ENCODE results near the gene MSI2. TPM values are rescaled to one million over a fixed set of nuclear protein-coding genes. Genes with fewer than 3 reads are reported as not detected.

The MSI2 gene
- total RNA-seq, 1 donor, result 23.2 TPM

DNA sequence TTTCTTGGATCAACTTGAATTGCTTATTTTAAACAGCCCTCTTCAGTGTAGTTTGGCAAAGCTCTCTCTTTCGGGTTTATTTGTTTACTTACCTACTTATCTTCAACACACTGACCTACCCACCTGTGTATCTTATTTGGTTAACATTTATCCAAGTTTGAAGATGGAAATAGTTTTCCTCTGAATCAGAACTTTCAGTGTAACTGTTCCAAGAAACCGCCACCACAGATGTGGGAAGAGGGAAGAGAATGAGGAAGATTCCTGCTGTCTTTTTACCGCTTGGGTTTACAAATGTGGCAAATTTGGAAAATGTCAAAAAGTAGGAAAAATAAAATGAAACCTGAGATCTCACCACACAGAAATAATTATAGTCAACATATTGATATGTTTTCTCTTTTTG, 115.8 kb downstream of the MSI2 start:
- no peak overlapping the region for H3K27ac ChIP-seq (ENCODE audit: low read depth, low read length)
- H3K4me3 ChIP-seq (ENCODE audit: insufficient read depth, low read length), result no peak overlapping the region
- H3K9me3 ChIP-seq (ENCODE audit: low read depth, low read length), result peaks cover 1% of the 10 kb centered on the region
- H3K79me2 ChIP-seq (ENCODE audit: insufficient read depth, low read length), result no peaks in the 10 kb centered on the region
- H3K4me1 ChIP-seq (ENCODE audit: insufficient read depth, low read length), result peaks cover 7% of the 10 kb centered on the region
- no peak overlapping the region for H2AFZ ChIP-seq (ENCODE audit: low read length)
- TF ChIP-seq CTCF (IDR thresholded peaks at IDR 0.05; ENCODE audit: extremely low read depth, low read depth, low read length), result no peak
- H3K36me3 ChIP-seq (ENCODE audit: insufficient read depth, low read length), result no peaks in the 10 kb centered on the region
- H3K4me2 ChIP-seq (ENCODE audit: insufficient read depth, low read length), result no peak overlapping the region
- no peaks in the 10 kb centered on the region for H4K20me1 ChIP-seq (ENCODE audit: insufficient read depth, low read length)
- H3K27me3 ChIP-seq (ENCODE audit: insufficient read depth, low read length), result no peaks in the 10 kb centered on the region
- no peak for DNase-seq (ENCODE audit: insufficient read length, low spot score, missing footprints)

GRCh38 chr17:57373048-57373447, 116.7 kb downstream of the MSI2 start:
- no peak overlapping the region for H3K4me3 ChIP-seq (ENCODE audit: insufficient read depth, low read length)
- H3K4me2 ChIP-seq (ENCODE audit: insufficient read depth, low read length), result no peak overlapping the region
- no peaks in the 10 kb centered on the region for H3K27me3 ChIP-seq (ENCODE audit: insufficient read depth, low read length)
- H3K79me2 ChIP-seq (ENCODE audit: insufficient read depth, low read length), result no peaks in the 10 kb centered on the region
- no peak for DNase-seq (ENCODE audit: insufficient read length, low spot score, missing footprints)
- H3K9me3 ChIP-seq (ENCODE audit: low read depth, low read length), result peaks cover 1% of the 10 kb centered on the region
- H2AFZ ChIP-seq (ENCODE audit: low read length), result no peak overlapping the region
- H3K36me3 ChIP-seq (ENCODE audit: insufficient read depth, low read length), result no peaks in the 10 kb centered on the region
- TF ChIP-seq CTCF (IDR thresholded peaks at IDR 0.05; ENCODE audit: extremely low read depth, low read depth, low read length), result no peak
- peaks cover 7% of the 10 kb centered on the region for H3K4me1 ChIP-seq (ENCODE audit: insufficient read depth, low read length)
- no peaks in the 10 kb centered on the region for H4K20me1 ChIP-seq (ENCODE audit: insufficient read depth, low read length)
- no peak overlapping the region for H3K27ac ChIP-seq (ENCODE audit: low read depth, low read length)

DNA sequence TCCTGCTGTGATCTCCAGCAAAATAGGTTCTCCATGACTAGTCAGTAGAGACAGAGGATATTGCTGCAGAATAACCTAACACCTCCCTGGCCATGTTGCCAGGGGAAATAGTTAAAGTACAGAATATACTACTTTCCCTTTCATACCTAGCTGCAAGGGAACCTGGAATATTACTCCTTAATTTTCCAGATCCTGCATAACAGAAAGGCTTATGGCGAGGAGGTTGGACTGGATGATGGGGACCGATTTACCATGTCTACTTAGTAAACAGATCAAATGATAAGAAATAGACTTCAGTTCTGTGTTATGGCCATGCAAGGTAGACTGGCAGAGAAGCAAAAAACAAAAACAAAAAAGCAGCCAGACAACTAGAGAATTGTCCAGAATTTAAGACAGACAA, 117.4 kb downstream of the MSI2 start:
- no peaks in the 10 kb centered on the region for H3K27me3 ChIP-seq (ENCODE audit: insufficient read depth, low read length)
- H3K79me2 ChIP-seq (ENCODE audit: insufficient read depth, low read length), result no peaks in the 10 kb centered on the region
- no peak for DNase-seq (ENCODE audit: insufficient read length, low spot score, missing footprints)
- H3K27ac ChIP-seq (ENCODE audit: low read depth, low read length), result no peak overlapping the region
- no peaks in the 10 kb centered on the region for H3K36me3 ChIP-seq (ENCODE audit: insufficient read depth, low read length)
- H3K4me2 ChIP-seq (ENCODE audit: insufficient read depth, low read length), result no peak overlapping the region
- peaks cover 7% of the 10 kb centered on the region for H3K4me1 ChIP-seq (ENCODE audit: insufficient read depth, low read length)
- H3K4me3 ChIP-seq (ENCODE audit: insufficient read depth, low read length), result no peak overlapping the region
- no peaks in the 10 kb centered on the region for H4K20me1 ChIP-seq (ENCODE audit: insufficient read depth, low read length)
- H3K9me3 ChIP-seq (ENCODE audit: low read depth, low read length), result peaks cover 1% of the 10 kb centered on the region
- no peak for TF ChIP-seq CTCF (IDR thresholded peaks at IDR 0.05; ENCODE audit: extremely low read depth, low read depth, low read length)
- no peak overlapping the region for H2AFZ ChIP-seq (ENCODE audit: low read length)

GRCh38 chr17:57375040-57375769, 118.9 kb downstream of the MSI2 start:
- no peak overlapping the region for H2AFZ ChIP-seq (ENCODE audit: low read length)
- H3K79me2 ChIP-seq (ENCODE audit: insufficient read depth, low read length), result no peaks in the 10 kb centered on the region
- TF ChIP-seq CTCF (IDR thresholded peaks at IDR 0.05; ENCODE audit: extremely low read depth, low read depth, low read length), result no peak
- no peaks in the 10 kb centered on the region for H3K36me3 ChIP-seq (ENCODE audit: insufficient read depth, low read length)
- DNase-seq (ENCODE audit: insufficient read length, low spot score, missing footprints), result no peak
- no peak overlapping the region for H3K4me3 ChIP-seq (ENCODE audit: insufficient read depth, low read length)
- no peaks in the 10 kb centered on the region for H3K27me3 ChIP-seq (ENCODE audit: insufficient read depth, low read length)
- peaks cover 2% of the 10 kb centered on the region for H3K4me1 ChIP-seq (ENCODE audit: insufficient read depth, low read length)
- H4K20me1 ChIP-seq (ENCODE audit: insufficient read depth, low read length), result no peaks in the 10 kb centered on the region
- H3K9me3 ChIP-seq (ENCODE audit: low read depth, low read length), result peaks cover 1% of the 10 kb centered on the region
- no peak overlapping the region for H3K27ac ChIP-seq (ENCODE audit: low read depth, low read length)
- no peak overlapping the region for H3K4me2 ChIP-seq (ENCODE audit: insufficient read depth, low read length)
